Activated naive CD8-positive, alpha-beta T cell treated with anti-CD3 and anti-CD28 coated beads, Interleukin-2, amount 50 U/mL, for 24 hours (primary cell): ENCODE data around the gene ATG2A.

ENCODE experiments used
- ATAC-seq: fragments of 150-1000 bp; cut with Tn5 transposase; one replicate; pipeline ENCODE4 v1.10.0; 2021
- DNase-seq: peaks from one replicate; pipeline ENCODE4 v3.0.0; 2021
- H3K27ac Mint-ChIP-seq: one replicate; pipeline ENCODE4 v1.8.0; 2021; ENCODE audit warnings: mild to moderate bottlenecking, mixed read lengths
- H3K27me3 Mint-ChIP-seq: one replicate; pipeline ENCODE4 v1.8.0; 2021; ENCODE audit warnings: mixed read lengths
- H3K36me3 Mint-ChIP-seq: one replicate; pipeline ENCODE4 v1.8.0; 2021; ENCODE audit warnings: low read depth, mixed read lengths
- H3K4me1 Mint-ChIP-seq: one replicate; pipeline ENCODE4 v1.8.0; 2021; ENCODE audit warnings: mixed read lengths
- H3K4me3 Mint-ChIP-seq: one replicate; pipeline ENCODE4 v1.8.0; 2021; ENCODE audit warnings: mild to moderate bottlenecking, moderate library complexity, mixed read lengths
- H3K9me3 Mint-ChIP-seq: one replicate; pipeline ENCODE4 v1.8.0; 2021; ENCODE audit warnings: mixed read lengths

ATG2A gene

GRCh38 chr11:64916775-64917662 is at the start of gene ATG2A:
ATG2A (minus strand) TSS chr11:64917209; CDS start chr11:64917135, 74 bp downstream.
- H3K4me3 Mint-ChIP-seq, result peak within 1 kb of the TSS; percentile 90
- DNase-seq (peak; percentile 99), ATAC-seq (peak; percentile 99)
- no peaks in the 10 kb centered on the region for H3K9me3 Mint-ChIP-seq
- no peaks in the 10 kb centered on the region for H3K36me3 Mint-ChIP-seq
- H3K4me1 Mint-ChIP-seq, result peaks cover 22% of the 10 kb centered on the region
- H3K27me3 Mint-ChIP-seq, result no peaks in the 10 kb centered on the region
- H3K27ac Mint-ChIP-seq, result peak within 1 kb of the TSS; percentile 85

GRCh38 chr11:64963072-64963631 is 46.1 kb upstream of the ATG2A start:
- Mint-ChIP-seq H3K4me1 (peaks cover 9% of the 10 kb centered on the region), H3K27ac (no peak overlapping the region), H3K4me3 (no peak overlapping the region), H3K9me3 (no peaks in the 10 kb centered on the region), H3K36me3 (no peaks in the 10 kb centered on the region), H3K27me3 (peaks cover 7% of the 10 kb centered on the region)
- DNase-seq (no peak), ATAC-seq (no peak)

GRCh38 chr11:64960719-64961118 is 43.7 kb upstream of the ATG2A start:
- peaks cover 5% of the 10 kb centered on the region for H3K27me3 Mint-ChIP-seq
- ATAC-seq, result no peak
- H3K4me3 Mint-ChIP-seq, result no peak overlapping the region
- H3K9me3 Mint-ChIP-seq, result no peaks in the 10 kb centered on the region
- DNase-seq, result no peak
- H3K36me3 Mint-ChIP-seq, result no peaks in the 10 kb centered on the region
- H3K4me1 Mint-ChIP-seq, result peaks cover 2% of the 10 kb centered on the region
- H3K27ac Mint-ChIP-seq, result no peak overlapping the region

- H3K27ac Mint-ChIP-seq, result no peak overlapping the region
- DNase-seq (no peak), ATAC-seq (no peak)
- peaks cover 5% of the 10 kb centered on the region for H3K27me3 Mint-ChIP-seq
- H3K36me3 Mint-ChIP-seq, result no peaks in the 10 kb centered on the region
- H3K9me3 Mint-ChIP-seq, result no peaks in the 10 kb centered on the region
- no peak overlapping the region for H3K4me3 Mint-ChIP-seq
- no peaks in the 10 kb centered on the region for H3K4me1 Mint-ChIP-seq
Measured at GRCh38 chr11:64959498-64959897, 42.5 kb upstream of the ATG2A start.

- no peak for DNase-seq
Measured at GRCh38 chr11:64954201-64954600, 37.2 kb upstream of the ATG2A start.

GRCh38 chr11:64951529-64951928 is 34.5 kb upstream of the ATG2A start:
- no peak for ATAC-seq
- H3K4me1 Mint-ChIP-seq, result no peaks in the 10 kb centered on the region
- no peak for DNase-seq
- peaks cover 10% of the 10 kb centered on the region for H3K27me3 Mint-ChIP-seq
- no peak overlapping the region for H3K27ac Mint-ChIP-seq
- H3K36me3 Mint-ChIP-seq, result no peaks in the 10 kb centered on the region
- H3K9me3 Mint-ChIP-seq, result no peaks in the 10 kb centered on the region
- no peak overlapping the region for H3K4me3 Mint-ChIP-seq

More at GRCh38 chr11:64954201-64954600, 37.2 kb upstream of the ATG2A start:
- H3K4me3 Mint-ChIP-seq, result no peak overlapping the region
- no peaks in the 10 kb centered on the region for H3K9me3 Mint-ChIP-seq
- ATAC-seq, result no peak
- no peaks in the 10 kb centered on the region for H3K4me1 Mint-ChIP-seq
- no peak overlapping the region for H3K27ac Mint-ChIP-seq
- no peaks in the 10 kb centered on the region for H3K36me3 Mint-ChIP-seq
- peaks cover 7% of the 10 kb centered on the region for H3K27me3 Mint-ChIP-seq

- Mint-ChIP-seq H3K4me3 (no peak overlapping the region), H3K27me3 (peaks cover 7% of the 10 kb centered on the region), H3K4me1 (no peaks in the 10 kb centered on the region), H3K27ac (no peak overlapping the region), H3K36me3 (no peaks in the 10 kb centered on the region), H3K9me3 (no peaks in the 10 kb centered on the region)
- DNase-seq (no peak), ATAC-seq (no peak)
Measured at GRCh38 chr11:64947208-64947814, 30.3 kb upstream of the ATG2A start.

GRCh38 chr11:64936539-64936938 is 19.5 kb upstream of the ATG2A start:
- H3K36me3 Mint-ChIP-seq, result no peaks in the 10 kb centered on the region
- peaks cover 3% of the 10 kb centered on the region for H3K27me3 Mint-ChIP-seq
- H3K4me3 Mint-ChIP-seq, result no peak overlapping the region

GRCh38 chr11:64935359-64936081 is 18.5 kb upstream of the ATG2A start, which contains the start of gene GPHA2:
GPHA2 (minus strand) TSS chr11:64935893; CDS start chr11:64935460, 433 bp downstream.
- no peak within 1 kb of the TSS for H3K4me3 Mint-ChIP-seq
- no peak within 1 kb of the TSS for H3K27ac Mint-ChIP-seq
- H3K36me3 Mint-ChIP-seq, result no peaks in the 10 kb centered on the region
- no peaks in the 10 kb centered on the region for H3K4me1 Mint-ChIP-seq
- DNase-seq (no peak), ATAC-seq (no peak)
- H3K9me3 Mint-ChIP-seq, result no peaks in the 10 kb centered on the region
- peaks cover 1% of the 10 kb centered on the region for H3K27me3 Mint-ChIP-seq

More at GRCh38 chr11:64936539-64936938, 19.5 kb upstream of the ATG2A start:
- ATAC-seq (no peak), DNase-seq (no peak)
- H3K4me1 Mint-ChIP-seq, result no peaks in the 10 kb centered on the region
- H3K9me3 Mint-ChIP-seq, result no peaks in the 10 kb centered on the region
- no peak overlapping the region for H3K27ac Mint-ChIP-seq

GRCh38 chr11:64934682-64935358 is 17.8 kb upstream of the ATG2A start:
- no peaks in the 10 kb centered on the region for H3K4me1 Mint-ChIP-seq
- no peak for ATAC-seq

GRCh38 chr11:64933935-64934681 is 17.1 kb upstream of the ATG2A start:
- H3K4me1 Mint-ChIP-seq, result no peaks in the 10 kb centered on the region
- ATAC-seq (no peak), DNase-seq (no peak)
- H3K27ac Mint-ChIP-seq, result no peak overlapping the region
- no peak overlapping the region for H3K4me3 Mint-ChIP-seq
- no peaks in the 10 kb centered on the region for H3K36me3 Mint-ChIP-seq
- H3K9me3 Mint-ChIP-seq, result no peaks in the 10 kb centered on the region
- no peaks in the 10 kb centered on the region for H3K27me3 Mint-ChIP-seq

More at GRCh38 chr11:64934682-64935358, 17.8 kb upstream of the ATG2A start:
- H3K4me3 Mint-ChIP-seq, result no peak overlapping the region
- no peak overlapping the region for H3K27ac Mint-ChIP-seq
- no peaks in the 10 kb centered on the region for H3K36me3 Mint-ChIP-seq
- no peaks in the 10 kb centered on the region for H3K27me3 Mint-ChIP-seq
- no peaks in the 10 kb centered on the region for H3K9me3 Mint-ChIP-seq
- no peak for DNase-seq

- no peak overlapping the region for H3K27ac Mint-ChIP-seq
- no peaks in the 10 kb centered on the region for H3K36me3 Mint-ChIP-seq
- H3K27me3 Mint-ChIP-seq, result no peaks in the 10 kb centered on the region
- ATAC-seq, result no peak
- H3K4me3 Mint-ChIP-seq, result no peak overlapping the region
- no peak for DNase-seq
- H3K4me1 Mint-ChIP-seq, result no peaks in the 10 kb centered on the region
- H3K9me3 Mint-ChIP-seq, result no peaks in the 10 kb centered on the region
Measured at GRCh38 chr11:64933213-64933934, 16.4 kb upstream of the ATG2A start.

- ATAC-seq (no peak), DNase-seq (no peak)
- Mint-ChIP-seq H3K4me1 (no peaks in the 10 kb centered on the region), H3K9me3 (no peaks in the 10 kb centered on the region), H3K27ac (no peak overlapping the region), H3K27me3 (no peaks in the 10 kb centered on the region), H3K36me3 (no peaks in the 10 kb centered on the region), H3K4me3 (no peak overlapping the region)
Measured at GRCh38 chr11:64932324-64932723, 15.3 kb upstream of the ATG2A start.
